Measurements from ENCODE around the gene PPP3CB. TPM values are rescaled to one million over a fixed set of nuclear protein-coding genes. Genes with fewer than 3 reads are reported as not detected.
"Not testable (repeated sequence)": the region's sequence is repeated elsewhere in the genome, so short reads cannot be mapped to it uniquely, and the experiment has no call there.

The PPP3CB gene
- total RNA-seq, 1 experiment from 2014 or later = 43.8 TPM

DNA sequence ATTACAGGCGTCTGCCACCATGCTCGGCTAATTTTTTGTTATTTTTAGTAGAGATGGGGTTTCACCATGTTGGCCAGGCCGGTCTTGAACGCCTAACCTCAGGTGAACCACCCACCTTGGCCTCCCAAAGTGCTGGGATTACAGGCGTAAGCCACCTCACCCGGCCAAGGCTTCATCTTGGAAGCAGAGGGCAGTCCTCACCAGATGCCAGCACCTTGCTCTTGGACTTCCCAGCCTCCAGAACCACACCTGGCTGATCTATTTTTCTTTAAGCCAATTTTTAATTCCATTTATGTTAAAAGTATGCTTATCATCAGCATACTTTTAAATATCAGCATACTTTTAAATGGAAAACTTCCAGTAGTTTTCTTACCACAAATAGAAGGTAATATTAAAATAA, 94.2 kb downstream of the PPP3CB start:
- no TSS peak for BruUV-seq (replicated peaks)
- Histone ChIP-seq H3K4me2 (ENCODE audit: low read length) (no peak overlapping the region), H2AFZ (ENCODE audit: low read length) (no peak overlapping the region), H3K27ac (ENCODE audit: low read length) (no peak overlapping the region), H3F3A (ENCODE audit: low read length, unreplicated experiment) (peaks cover 9% of the 10 kb centered on the region), H3K9me2 (replicated peaks; ENCODE audit: low read length) (no peaks in the 10 kb centered on the region), H3K9me3 (ENCODE audit: low read length) (no peaks in the 10 kb centered on the region), H4K20me1 (ENCODE audit: low read length) (peaks cover 78% of the 10 kb centered on the region), H3K36me3 (ENCODE audit: low read depth, low read length) (peaks cover 57% of the 10 kb centered on the region), H3K27me3 (ENCODE audit: low read length) (no peaks in the 10 kb centered on the region), H3K9ac (ENCODE audit: low read length) (no peak overlapping the region), H3K4me1 (ENCODE audit: insufficient read depth, low read length) (no peaks in the 10 kb centered on the region), H3K79me2 (ENCODE audit: low read length) (peaks cover 97% of the 10 kb centered on the region), H3K4me3 (ENCODE audit: low read length) (no peak overlapping the region)
- POLR2A ChIA-PET (ENCODE audit: unreplicated experiment) = no interaction called here
- DNase-seq (no peak), ATAC-seq (no peak)
- CTCF ChIA-PET = interaction anchor here (0.6 kb wide), 1 partner anchor 157 kb away, joined by 8 read pairs; no protein-coding TSS in a partner anchor
- intact Hi-C loops (cut with micrococcal nuclease) = no loop called here
- TF ChIP-seq, protein P1, sequence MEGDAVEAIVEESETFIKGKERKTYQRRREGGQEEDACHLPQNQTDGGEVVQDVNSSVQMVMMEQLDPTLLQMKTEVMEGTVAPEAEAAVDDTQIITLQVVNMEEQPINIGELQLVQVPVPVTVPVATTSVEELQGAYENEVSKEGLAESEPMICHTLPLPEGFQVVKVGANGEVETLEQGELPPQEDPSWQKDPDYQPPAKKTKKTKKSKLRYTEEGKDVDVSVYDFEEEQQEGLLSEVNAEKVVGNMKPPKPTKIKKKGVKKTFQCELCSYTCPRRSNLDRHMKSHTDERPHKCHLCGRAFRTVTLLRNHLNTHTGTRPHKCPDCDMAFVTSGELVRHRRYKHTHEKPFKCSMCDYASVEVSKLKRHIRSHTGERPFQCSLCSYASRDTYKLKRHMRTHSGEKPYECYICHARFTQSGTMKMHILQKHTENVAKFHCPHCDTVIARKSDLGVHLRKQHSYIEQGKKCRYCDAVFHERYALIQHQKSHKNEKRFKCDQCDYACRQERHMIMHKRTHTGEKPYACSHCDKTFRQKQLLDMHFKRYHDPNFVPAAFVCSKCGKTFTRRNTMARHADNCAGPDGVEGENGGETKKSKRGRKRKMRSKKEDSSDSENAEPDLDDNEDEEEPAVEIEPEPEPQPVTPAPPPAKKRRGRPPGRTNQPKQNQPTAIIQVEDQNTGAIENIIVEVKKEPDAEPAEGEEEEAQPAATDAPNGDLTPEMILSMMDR (conservative IDR thresholded peaks at IDR 0.05; ENCODE audit: low read depth, low read length) = no peak
- no peak for TF ChIP-seq EZH2phosphoT487 (IDR thresholded peaks at IDR 0.05; ENCODE audit: borderline replicate concordance, low read length)
- no peak for TF ChIP-seq EZH2 (IDR thresholded peaks at IDR 0.05; ENCODE audit: low read length, unreplicated experiment)

DNA sequence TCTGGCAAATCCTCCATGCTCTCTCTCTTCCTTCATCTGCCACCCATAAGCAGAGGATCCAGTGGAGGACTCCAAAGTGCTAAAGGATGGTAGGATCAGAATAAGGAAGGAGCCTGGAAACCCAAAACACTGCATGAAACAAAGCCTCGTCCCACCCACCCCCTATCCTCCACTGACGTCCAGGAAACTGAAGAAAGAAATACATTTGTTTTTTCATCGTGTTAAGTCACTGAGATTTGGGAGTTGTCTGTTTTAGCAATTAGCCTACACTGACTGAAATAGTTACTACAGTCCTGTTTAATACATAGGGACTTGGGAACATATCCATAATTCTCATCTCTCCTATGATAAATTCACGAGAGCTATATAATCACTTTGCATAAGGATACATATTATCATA, 96.8 kb downstream of the PPP3CB start:
- Histone ChIP-seq H4K20me1 (ENCODE audit: low read length) (peaks cover 62% of the 10 kb centered on the region), H3K79me2 (ENCODE audit: low read length) (peaks cover 93% of the 10 kb centered on the region), H3K9me2 (replicated peaks; ENCODE audit: low read length) (no peaks in the 10 kb centered on the region), H3F3A (ENCODE audit: low read length, unreplicated experiment) (peaks cover 9% of the 10 kb centered on the region), H3K9ac (ENCODE audit: low read length) (no peak overlapping the region), H3K4me3 (ENCODE audit: low read length) (no peak overlapping the region), H3K4me2 (ENCODE audit: low read length) (no peak overlapping the region), H3K9me3 (ENCODE audit: low read length) (no peaks in the 10 kb centered on the region), H3K27me3 (ENCODE audit: low read length) (no peaks in the 10 kb centered on the region), H2AFZ (ENCODE audit: low read length) (no peak overlapping the region), H3K36me3 (ENCODE audit: low read depth, low read length) (peaks cover 76% of the 10 kb centered on the region), H3K4me1 (ENCODE audit: insufficient read depth, low read length) (no peaks in the 10 kb centered on the region), H3K27ac (ENCODE audit: low read length) (no peak overlapping the region)
- TF ChIP-seq, protein P1 (conservative IDR thresholded peaks at IDR 0.05; ENCODE audit: low read depth, low read length) = no peak
- TF ChIP-seq EZH2 (IDR thresholded peaks at IDR 0.05; ENCODE audit: low read length, unreplicated experiment) = no peak
- no peak for TF ChIP-seq EZH2phosphoT487 (IDR thresholded peaks at IDR 0.05; ENCODE audit: borderline replicate concordance, low read length)
- DNase-seq (no peak), ATAC-seq (no peak)
- no TSS peak for BruUV-seq (replicated peaks)
- intact Hi-C loops (cut with micrococcal nuclease) = no loop called here
- ChIA-PET CTCF (no interaction called here), POLR2A (ENCODE audit: unreplicated experiment) (interaction anchor here (0.6 kb wide), 1 partner anchor 13 kb away, joined by 8 read pairs; no protein-coding TSS in a partner anchor)

DNA sequence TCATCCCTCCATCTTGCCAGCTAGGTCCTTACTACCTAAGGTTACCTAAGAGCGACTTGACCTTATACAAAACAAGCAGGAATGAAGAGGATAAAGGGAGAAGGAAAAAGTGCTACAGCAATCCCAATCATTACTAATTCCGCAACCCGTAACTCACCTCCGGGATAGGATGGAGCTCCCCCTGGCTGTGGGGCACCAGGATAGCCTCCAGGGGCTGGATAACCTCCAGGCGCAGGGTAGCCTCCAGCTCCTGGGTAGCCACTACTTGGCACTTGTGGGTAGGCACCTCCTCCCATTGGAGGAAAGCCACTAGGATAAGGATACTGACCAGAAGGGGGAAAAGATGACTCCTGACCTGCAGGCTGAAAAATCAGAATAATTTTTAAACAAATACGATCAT, 97.8 kb downstream of the PPP3CB start:
- peak; percentile 68 for DNase-seq
- Histone ChIP-seq H3K9me2 (replicated peaks; ENCODE audit: low read length) (no peaks in the 10 kb centered on the region), H3K4me2 (ENCODE audit: low read length) (no peak overlapping the region), H3K27ac (ENCODE audit: low read length) (no peak overlapping the region), H3K9ac (ENCODE audit: low read length) (no peak overlapping the region), H3F3A (ENCODE audit: low read length, unreplicated experiment) (peaks cover 9% of the 10 kb centered on the region), H3K4me1 (ENCODE audit: insufficient read depth, low read length) (no peaks in the 10 kb centered on the region), H2AFZ (ENCODE audit: low read length) (no peak overlapping the region), H4K20me1 (ENCODE audit: low read length) (peaks cover 52% of the 10 kb centered on the region), H3K9me3 (ENCODE audit: low read length) (no peaks in the 10 kb centered on the region), H3K79me2 (ENCODE audit: low read length) (peaks cover 83% of the 10 kb centered on the region), H3K27me3 (ENCODE audit: low read length) (no peaks in the 10 kb centered on the region), H3K4me3 (ENCODE audit: low read length) (no peak overlapping the region), H3K36me3 (ENCODE audit: low read depth, low read length) (peaks cover 69% of the 10 kb centered on the region)
- ATAC-seq = peak; percentile 57
- intact Hi-C loops (cut with micrococcal nuclease) = no loop called here
- no TSS peak for BruUV-seq (replicated peaks)
- ChIA-PET POLR2A (ENCODE audit: unreplicated experiment) (interaction anchor here (0.5 to 0.7 kb wide), 3 partner anchors 12 to 332 kb away, joined by 3 read pairs; no protein-coding TSS in a partner anchor), CTCF (no interaction called here)
- no peak for TF ChIP-seq EZH2 (IDR thresholded peaks at IDR 0.05; ENCODE audit: low read length, unreplicated experiment)
- TF ChIP-seq, protein P1 (conservative IDR thresholded peaks at IDR 0.05; ENCODE audit: low read depth, low read length) = peak; percentile 99

DNA sequence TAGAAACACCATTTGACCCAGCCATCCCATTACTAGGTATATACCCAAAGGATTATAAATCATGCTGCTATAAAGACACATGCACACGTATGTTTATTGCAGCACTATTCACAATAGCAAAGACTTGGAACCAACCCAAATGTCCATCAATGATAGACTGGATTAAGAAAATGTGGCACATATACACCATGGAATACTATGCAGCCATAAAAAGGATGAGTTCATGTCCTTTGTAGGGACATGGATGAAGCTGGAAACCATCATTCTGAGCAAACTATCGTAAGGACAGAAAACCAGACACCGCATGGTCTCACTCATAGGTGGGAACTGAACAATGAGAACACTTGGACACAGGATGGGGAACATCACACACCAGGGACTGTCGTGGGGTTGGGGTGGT, 101.5 kb downstream of the PPP3CB start:
- H3K27me3 ChIP-seq (ENCODE audit: low read length); H3K9me3 ChIP-seq (ENCODE audit: low read length); intact Hi-C loops (cut with micrococcal nuclease); BruUV-seq (replicated peaks); CTCF ChIA-PET; H3K4me1 ChIP-seq (ENCODE audit: insufficient read depth, low read length); H3K4me2 ChIP-seq (ENCODE audit: low read length); H3K4me3 ChIP-seq (ENCODE audit: low read length); H2AFZ ChIP-seq (ENCODE audit: low read length); ATAC-seq; H3K9ac ChIP-seq (ENCODE audit: low read length); H3F3A ChIP-seq (ENCODE audit: low read length, unreplicated experiment); POLR2A ChIA-PET (ENCODE audit: unreplicated experiment); H3K9me2 ChIP-seq (replicated peaks; ENCODE audit: low read length); DNase-seq; H3K27ac ChIP-seq (ENCODE audit: low read length): not testable (repeated sequence)
- Histone ChIP-seq H3K36me3 (ENCODE audit: low read depth, low read length) (peaks cover 74% of the 10 kb centered on the region), H4K20me1 (ENCODE audit: low read length) (peaks cover 43% of the 10 kb centered on the region), H3K79me2 (ENCODE audit: low read length) (peaks cover 69% of the 10 kb centered on the region)
